Keratinocyte (primary cell): ENCODE data around the gene LMBR1. TPM values are rescaled to one million over a fixed set of nuclear protein-coding genes. Genes with fewer than 3 reads are reported as not detected.

Experiments
- DNase-seq: peaks from one replicate; pipeline ENCODE4 v3.0.0-alpha.2; 2011; ENCODE audit warnings: low read depth, missing footprints, low spot score
- FAIRE-seq: peaks from 2 replicates; lab custom pipeline; 2011; peaks lifted over from hg19 to GRCh38; lab: Jason Lieb, UNC
- H2AFZ ChIP-seq: 2 replicates; pipeline ENCODE4 v1.6.0; 2012; ENCODE audit warnings: low read length, control low read depth, inconsistent platforms; ENCODE audit not compliant: control insufficient read depth
- H3K27ac ChIP-seq: 2 replicates; pipeline ENCODE4 v1.5.1; 2011; ENCODE audit warnings: low read length; ENCODE audit not compliant: control insufficient read depth, insufficient read depth
- H3K27me3 ChIP-seq: 3 replicates; pipeline ENCODE4 v1.6.0; 2011; ENCODE audit warnings: low read length; ENCODE audit not compliant: control insufficient read depth, insufficient read depth; ENCODE audit errors: extremely low read depth
- H3K36me3 ChIP-seq, 2 experiments: 2 replicates in 1 of 2; 3 replicates in 1 of 2; pipeline ENCODE4 v1.5.1; 2011; ENCODE audit warnings: low read length in 2 of 2, mild to moderate bottlenecking in 1 of 2; ENCODE audit not compliant: control insufficient read depth in 2 of 2, insufficient read depth in 2 of 2; ENCODE audit errors: extremely low read depth in 1 of 2
- H3K4me1 ChIP-seq: 3 replicates; pipeline ENCODE4 v1.5.1; 2011; ENCODE audit warnings: low read length; ENCODE audit not compliant: control insufficient read depth, insufficient read depth; ENCODE audit errors: extremely low read depth
- H3K4me2 ChIP-seq: 3 replicates; pipeline ENCODE4 v1.6.0; 2011; ENCODE audit warnings: low read depth, low read length; ENCODE audit not compliant: control insufficient read depth, insufficient read depth; ENCODE audit errors: extremely low read depth
- H3K4me3 ChIP-seq, 3 experiments: fragments of 200-600 bp in 1 of 3; sonication (generic) in 1 of 3; 2 replicates in 2 of 3; 3 replicates in 1 of 3; pipeline ENCODE4 v1.5.1; 2011 to 2016; ENCODE audit warnings: low read length in 3 of 3, mild to moderate bottlenecking in 3 of 3, control low read depth in 2 of 3, inconsistent platforms in 1 of 3, low read depth in 1 of 3, mixed read lengths in 1 of 3, mixed run types in 1 of 3, moderate library complexity in 1 of 3; ENCODE audit not compliant: control insufficient read depth in 2 of 3, insufficient read depth in 2 of 3; ENCODE audit errors: extremely low read depth in 1 of 3
- H3K79me2 ChIP-seq: 2 replicates; pipeline ENCODE4 v1.6.0; 2012; ENCODE audit warnings: low read length; ENCODE audit not compliant: control insufficient read depth, insufficient read depth
- H3K9ac ChIP-seq: 3 replicates; pipeline ENCODE4 v1.6.0; 2011; ENCODE audit warnings: low read length; ENCODE audit not compliant: control insufficient read depth, insufficient read depth; ENCODE audit errors: extremely low read depth
- H3K9me1 ChIP-seq: 3 replicates; pipeline ENCODE4 v1.6.0; 2011; ENCODE audit warnings: low read length; ENCODE audit not compliant: control insufficient read depth, insufficient read depth; ENCODE audit errors: extremely low read depth
- H3K9me3 ChIP-seq: 2 replicates; pipeline ENCODE4 v1.5.1; 2012; ENCODE audit warnings: low read depth, low read length; ENCODE audit not compliant: control insufficient read depth
- H4K20me1 ChIP-seq: 3 replicates; pipeline ENCODE4 v1.6.0; 2011; ENCODE audit warnings: low read length; ENCODE audit not compliant: control insufficient read depth, insufficient read depth; ENCODE audit errors: extremely low read depth
- CTCF ChIP-seq, 3 experiments: IDR thresholded peaks in 1 of 3; conservative IDR thresholded peaks in 1 of 3; optimal IDR thresholded peaks in 1 of 3; 2 replicates in 2 of 3; 3 replicates in 1 of 3; pipeline versions ENCODE3 to v1.5.1; 2011; ENCODE audit warnings: low read length in 3 of 3, mild to moderate bottlenecking in 3 of 3, moderate library complexity in 2 of 3, control low read depth in 1 of 3, inconsistent platforms in 1 of 3; ENCODE audit not compliant: insufficient read depth in 2 of 3; ENCODE audit errors: extremely low read depth in 1 of 3
- EZH2 ChIP-seq: IDR thresholded peaks from one replicate; pipeline ENCODE4 v1.6.1; 2012; ENCODE audit warnings: inconsistent platforms, mild to moderate bottlenecking, low read length, moderate library complexity
- dilution Hi-C: fragments of 300-500 bp; cut with MboI; formaldehyde crosslinking; loops from one replicate; pipeline ENCODE4 v1.7.0; 2020; ENCODE audit warnings: low sequenced_read_pairs; ENCODE audit not compliant: extremely low pct_ligation_motif_present
- polyA plus RNA-seq, 5 experiments: library from polyadenylated mRNA; depleted of rRNA in 3 of 5; stranded (reverse) in 3 of 5; stranded (forward) in 1 of 5; unstranded in 1 of 5; fragments of >200 nt; gene quantifications; 1 replicate in 1 of 5; 2 replicates in 3 of 5; 3 replicates in 1 of 5; pipeline versions ENCODE4 v1.2.1 to v1.2.3, GENCODE V29; 2011 to 2012; ENCODE audit warnings: missing spikeins in 2 of 5, low read depth in 1 of 5, low replicate concordance in 1 of 5

LMBR1 gene
- polyA plus RNA-seq, 1 donor (not counting 4 experiments of a cell fraction or from before 2014, with no cell fraction given), result 30.2 TPM

- no peak for DNase-seq
- no peaks in the 10 kb centered on the region for H3K4me1 ChIP-seq
- H3K79me2 ChIP-seq, result no peaks in the 10 kb centered on the region
- no peaks in the 10 kb centered on the region for H3K9me1 ChIP-seq
- H4K20me1 ChIP-seq, result no peaks in the 10 kb centered on the region
- dilution Hi-C loops, result no loop called here
- no peak overlapping the region for H3K9ac ChIP-seq
- no peak overlapping the region for H2AFZ ChIP-seq
- H3K27ac ChIP-seq, result no peak overlapping the region
- H3K27me3 ChIP-seq, result no peaks in the 10 kb centered on the region
- H3K4me2 ChIP-seq, result no peak overlapping the region
- TF ChIP-seq CTCF (optimal IDR thresholded peaks at IDR 0.05 in 1 of 3, IDR thresholded peaks at IDR 0.05 in 1 of 3, conservative IDR thresholded peaks at IDR 0.05 in 1 of 3; ENCODE audit: extremely low read depth in 1 of 3, insufficient read depth in 2 of 3, low read length in 3 of 3), result no peak
- no peak for TF ChIP-seq EZH2
- FAIRE-seq, result no peak
- no peak overlapping the region for H3K4me3 ChIP-seq
- no peaks in the 10 kb centered on the region for H3K36me3 ChIP-seq
- H3K9me3 ChIP-seq, result no peaks in the 10 kb centered on the region
These were observed 189.1 kb downstream of the LMBR1 start for GRCh38 chr7:156703773-156704482.

- no peak overlapping the region for H3K27ac ChIP-seq
- no peaks in the 10 kb centered on the region for H3K9me3 ChIP-seq
- no peaks in the 10 kb centered on the region for H3K36me3 ChIP-seq
- H3K4me1 ChIP-seq, result no peaks in the 10 kb centered on the region
- no peak overlapping the region for H3K4me2 ChIP-seq
- TF ChIP-seq CTCF (optimal IDR thresholded peaks at IDR 0.05 in 1 of 3, IDR thresholded peaks at IDR 0.05 in 1 of 3, conservative IDR thresholded peaks at IDR 0.05 in 1 of 3; ENCODE audit: extremely low read depth in 1 of 3, insufficient read depth in 2 of 3, low read length in 3 of 3), result no peak
- TF ChIP-seq EZH2, result no peak
- FAIRE-seq (no peak), DNase-seq (no peak)
- no peaks in the 10 kb centered on the region for H4K20me1 ChIP-seq
- no peaks in the 10 kb centered on the region for H3K79me2 ChIP-seq
- no peaks in the 10 kb centered on the region for H3K27me3 ChIP-seq
- no peaks in the 10 kb centered on the region for H3K9me1 ChIP-seq
- H3K4me3 ChIP-seq, result no peak overlapping the region
- dilution Hi-C loops, result no loop called here
- H3K9ac ChIP-seq, result no peak overlapping the region
- H2AFZ ChIP-seq, result no peak overlapping the region
These were observed 189.8 kb downstream of the LMBR1 start for GRCh38 chr7:156703209-156703608.
